Uterus (tissue), 4 donors: ENCODE data around the gene SRP72. TPM values are rescaled to one million over a fixed set of nuclear protein-coding genes. Genes with fewer than 3 reads are reported as not detected.

Experiments
- DNase-seq, 2 donors: peaks; one replicate each; pipeline ENCODE4 v3.0.0-alpha.2; 2019 to 2020
- H3K27ac ChIP-seq, 2 donors: fragments of 200-600 bp; sonication (generic); 1 replicate in 1 of 2; 2 replicates in 1 of 2; pipeline ENCODE4 v1.5.1; 2016 to 2018
- H3K27me3 ChIP-seq, 2 donors: fragments of 200-600 bp; sonication (generic); one replicate each; pipeline ENCODE4 v1.5.1; 2018 to 2019; ENCODE audit warnings: control low read depth in 1 of 2
- H3K36me3 ChIP-seq, 2 donors: fragments of 200-600 bp; sonication (generic); one replicate each; pipeline ENCODE4 v1.5.1; 2019; ENCODE audit warnings: control low read depth in 1 of 2
- H3K4me1 ChIP-seq, 2 donors: fragments of 200-600 bp; sonication (generic); one replicate each; pipeline ENCODE4 v1.5.1; 2018 to 2019; ENCODE audit warnings: control low read depth in 1 of 2
- H3K4me3 ChIP-seq, 2 donors: fragments of 200-600 bp; sonication (generic); 1 replicate in 1 of 2; 2 replicates in 1 of 2; pipeline ENCODE4 v1.5.1; 2018 to 2019; ENCODE audit warnings: mild to moderate bottlenecking in 1 of 2
- H3K9me3 ChIP-seq, 2 donors: fragments of 200-600 bp; sonication (generic); one replicate each; pipeline ENCODE4 v1.5.1; 2019; ENCODE audit warnings: control low read depth in 1 of 2
- CTCF ChIP-seq, 4 experiments: fragments of 200-600 bp in 2 of 4; fragments of 450-650 bp in 2 of 4; sonication (generic) in 2 of 4; IDR thresholded peaks; one replicate each; pipeline ENCODE4 v1.5.1; 2016 to 2019; ENCODE audit warnings: antibody characterized with exemption in 4 of 4, mild to moderate bottlenecking in 2 of 4, moderate library complexity in 1 of 4
- POLR2A ChIP-seq, 2 donors: fragments of 450-650 bp; IDR thresholded peaks; one replicate each; pipeline ENCODE4 v1.6.1; 2016; ENCODE audit warnings: antibody characterized with exemption in 2 of 2, mild to moderate bottlenecking in 1 of 2, moderate library complexity in 1 of 2
- intact Hi-C: fragments of 100-400 bp; cut with DNase I; formaldehyde crosslinking; loops from one replicate; pipeline ENCODE4 v1.15.1; 2023; ENCODE audit warnings: low total_unique reads
- total RNA-seq, 4 donors: library from RNA; depleted of rRNA in 3 of 4; stranded (reverse); fragments of >200 nt in 3 of 4; gene quantifications; one replicate each; pipeline versions ENCODE4 v1.1.0 to v1.2.4, GENCODE V29; 2014 to 2023
- donor health status: DM: yes; HTN: yes; CAD: no.

Gene SRP72
- total RNA-seq, 4 donors from 2014 or later, result 52.1 to 121 (median 68.2) TPM

DNA sequence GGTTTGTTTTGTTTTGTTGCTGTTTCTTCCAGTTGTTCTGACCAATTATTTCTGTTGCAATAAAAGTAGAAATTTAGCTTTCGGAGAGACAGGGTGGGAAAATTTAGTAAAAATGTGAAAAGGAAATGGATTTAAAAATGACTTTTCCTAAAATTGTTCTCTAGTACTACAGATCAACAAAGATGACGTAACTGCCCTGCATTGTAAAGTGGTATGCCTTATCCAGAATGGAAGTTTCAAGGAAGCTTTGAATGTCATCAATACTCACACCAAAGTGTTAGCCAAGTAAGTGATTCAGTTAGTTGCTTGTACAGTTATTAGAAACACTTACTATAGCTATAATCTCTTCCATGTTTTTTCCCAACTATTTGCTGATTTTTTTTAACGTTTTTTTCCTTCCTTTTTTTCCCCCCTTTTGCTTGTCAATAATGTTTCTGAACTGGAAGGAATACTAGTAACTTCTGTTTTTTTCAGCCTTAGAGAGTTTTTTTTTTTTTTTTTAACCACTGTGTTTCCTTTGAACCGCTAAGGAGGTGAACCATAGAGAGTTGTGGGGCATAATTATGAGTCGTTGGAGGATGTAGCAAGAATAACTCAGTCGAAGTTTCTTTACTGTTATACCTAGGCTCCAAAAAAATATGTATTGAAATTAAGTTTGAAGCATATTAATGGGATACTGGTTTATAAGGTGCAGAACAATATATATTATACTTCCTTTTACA, 2.2 kb downstream of the SRP72 start:
- no peaks in the 10 kb centered on the region for H3K9me3 ChIP-seq

DNA sequence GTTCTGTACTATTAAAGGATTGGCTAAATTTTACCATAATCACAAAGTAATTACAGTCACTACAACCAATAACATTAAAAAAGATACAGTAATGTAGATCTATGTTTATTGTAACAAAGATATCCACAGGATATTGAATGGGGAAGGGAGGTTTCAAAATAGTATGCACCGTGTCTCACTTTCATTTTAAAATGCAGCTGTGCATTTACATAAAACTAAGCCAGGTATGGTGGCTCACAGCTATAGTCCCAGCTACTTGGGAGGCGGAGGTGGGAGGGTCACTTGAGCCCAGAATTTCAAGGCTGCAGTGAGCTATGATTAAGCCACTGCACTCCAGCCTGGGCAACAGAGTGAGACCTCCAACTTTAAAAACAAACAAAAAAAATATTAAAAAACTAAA, 8.5 kb downstream of the SRP72 start:
- Histone ChIP-seq H3K27me3 (no peaks in the 10 kb centered on the region), H3K4me1 (no peaks in the 10 kb centered on the region), H3K9me3 (no peaks in the 10 kb centered on the region), H3K27ac (no peak overlapping the region), H3K4me3 (no peak overlapping the region), H3K36me3 (no peaks in the 10 kb centered on the region)
- TF ChIP-seq CTCF (IDR thresholded peaks at IDR 0.05), result no peak
- no peak for TF ChIP-seq POLR2A (IDR thresholded peaks at IDR 0.05)
- intact Hi-C loops, result no loop called here
- DNase-seq, result no peak

More for the DNA sequence above, 2.2 kb downstream of the SRP72 start:
- no peak overlapping the region for H3K4me3 ChIP-seq
- H3K36me3 ChIP-seq, result no peaks in the 10 kb centered on the region
- no peak for DNase-seq
- no peak overlapping the region for H3K27ac ChIP-seq
- H3K4me1 ChIP-seq, result no peaks in the 10 kb centered on the region
- no peaks in the 10 kb centered on the region for H3K27me3 ChIP-seq
- TF ChIP-seq POLR2A (IDR thresholded peaks at IDR 0.05), result no peak
- TF ChIP-seq CTCF (IDR thresholded peaks at IDR 0.05), result no peak
- intact Hi-C loops, result no loop called here

DNA sequence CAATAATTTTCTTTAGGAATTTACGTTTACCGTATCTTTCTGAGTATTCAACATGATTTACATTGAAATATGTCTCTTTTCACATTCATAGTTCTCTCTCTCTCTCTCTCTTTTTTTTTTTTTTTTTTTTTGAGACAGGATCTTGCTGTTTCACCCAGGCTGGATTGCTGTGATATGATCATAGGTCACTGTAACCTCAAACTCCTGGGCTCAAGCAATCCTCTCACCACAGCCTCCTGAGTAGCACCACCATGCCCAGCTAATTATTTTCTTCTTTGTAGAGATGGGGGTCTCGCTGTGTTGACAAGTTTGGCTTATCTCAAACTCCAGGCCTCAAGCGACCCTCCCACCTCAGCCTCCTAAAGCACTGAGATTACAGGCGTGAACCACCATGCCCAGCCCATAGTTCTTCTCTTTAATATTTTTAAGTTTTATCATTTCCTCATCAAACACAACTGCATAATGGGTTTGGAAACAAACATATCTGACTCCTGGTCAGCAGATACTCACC, 9.8 kb downstream of the SRP72 start:
- Histone ChIP-seq H3K9me3 (no peaks in the 10 kb centered on the region), H3K36me3 (no peaks in the 10 kb centered on the region), H3K27me3 (no peaks in the 10 kb centered on the region), H3K27ac (no peak overlapping the region), H3K4me1 (no peaks in the 10 kb centered on the region), H3K4me3 (no peak overlapping the region)
- intact Hi-C loops, result no loop called here
- DNase-seq, result no peak
- TF ChIP-seq CTCF (IDR thresholded peaks at IDR 0.05), result no peak
- no peak for TF ChIP-seq POLR2A (IDR thresholded peaks at IDR 0.05)

DNA sequence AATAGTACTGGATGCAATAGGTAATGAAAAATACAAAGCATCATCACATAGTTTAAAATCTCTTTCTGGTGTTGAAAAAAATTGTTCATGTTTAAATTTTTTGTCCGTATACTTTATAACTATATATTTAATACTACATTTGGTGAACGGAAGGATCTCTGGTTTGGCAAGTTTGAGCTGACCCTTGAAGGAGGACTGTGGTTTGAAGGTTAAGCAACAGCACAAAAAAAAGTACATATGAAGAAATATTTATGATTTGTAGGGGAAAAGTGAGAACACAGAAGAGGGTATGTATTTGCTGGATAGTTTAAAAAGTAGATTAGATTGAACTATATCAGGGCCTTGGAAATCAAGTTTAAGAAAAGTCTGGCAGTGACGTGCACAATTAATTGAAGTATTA, 13.3 kb downstream of the SRP72 start:
- no peak overlapping the region for H3K4me3 ChIP-seq
- H3K27me3 ChIP-seq, result no peaks in the 10 kb centered on the region
- DNase-seq, result no peak
- H3K36me3 ChIP-seq, result no peaks in the 10 kb centered on the region
- no peaks in the 10 kb centered on the region for H3K4me1 ChIP-seq
- TF ChIP-seq CTCF (IDR thresholded peaks at IDR 0.05) (no peak), POLR2A (IDR thresholded peaks at IDR 0.05) (no peak)
- intact Hi-C loops, result no loop called here
- no peak overlapping the region for H3K27ac ChIP-seq
- no peaks in the 10 kb centered on the region for H3K9me3 ChIP-seq

- Histone ChIP-seq H3K36me3 (no peaks in the 10 kb centered on the region), H3K4me1 (no peaks in the 10 kb centered on the region), H3K27ac (no peak overlapping the region), H3K27me3 (no peaks in the 10 kb centered on the region), H3K9me3 (no peaks in the 10 kb centered on the region), H3K4me3 (no peak overlapping the region)
- intact Hi-C loops, result no loop called here
- no peak for TF ChIP-seq CTCF (IDR thresholded peaks at IDR 0.05)
- no peak for DNase-seq
These were observed 28.8 kb downstream of the SRP72 start for GRCh38 chr4:56496241-56496640.
